PC-3 (cell line): ENCODE data around the gene CDH4. TPM values are rescaled to one million over a fixed set of nuclear protein-coding genes. Genes with fewer than 3 reads are reported as not detected.

Experiments used
- ATAC-seq: fragments of 200-7000 bp; cut with Tn5 transposase; 2 replicates; pipeline ENCODE4 v1.9.1; 2020; ENCODE audit warnings: mild to moderate bottlenecking, moderate library complexity
- BruUV-seq: library from RNA; stranded (reverse); fragments of 400-500 nt; replicated peaks from 2 replicates; lab custom pipeline; 2021; lab: Mats Ljungman, UMichigan
- CTCF ChIA-PET: fragments of 300-600 bp; sonication (Branson Sonifier 250); formaldehyde crosslinking; loops from one replicate; lab custom pipeline; 2022; ENCODE audit warnings: antibody characterized with exemption; lab: Charles Lee
- POLR2A ChIA-PET: fragments of 300-600 bp; sonication (Branson Sonifier 250); formaldehyde crosslinking; loops from one replicate; lab custom pipeline; 2022; ENCODE audit warnings: antibody characterized with exemption; ENCODE audit not compliant: unreplicated experiment; lab: Charles Lee
- DNase-seq: peaks from one replicate; pipeline ENCODE4 v3.0.0-alpha.2; 2015
- H2AFZ ChIP-seq: fragments of 300-600 bp; sonication (generic); 2 replicates; pipeline ENCODE4 v1.6.0; 2016; ENCODE audit warnings: antibody characterized with exemption, low read length
- H3F3A ChIP-seq: fragments of 300-600 bp; sonication (generic); one replicate; pipeline ENCODE4 v1.6.0; 2017; ENCODE audit warnings: antibody characterized with exemption, low read length, control low read depth, mild to moderate bottlenecking; ENCODE audit not compliant: unreplicated experiment
- H3K27ac ChIP-seq: fragments of 300-600 bp; sonication (generic); 2 replicates; pipeline ENCODE4 v1.5.1; 2016; ENCODE audit warnings: mild to moderate bottlenecking, low read length
- H3K27me3 ChIP-seq: fragments of 300-600 bp; sonication (generic); 2 replicates; pipeline ENCODE4 v1.6.1; 2016; ENCODE audit warnings: low read length, mixed read lengths
- H3K36me3 ChIP-seq: fragments of 300-600 bp; sonication (generic); 2 replicates; pipeline ENCODE4 v1.6.1; 2016; ENCODE audit warnings: low read depth, mixed run types, low read length, mixed read lengths
- H3K4me1 ChIP-seq: fragments of 300-600 bp; sonication (generic); 2 replicates; pipeline ENCODE4 v1.5.1; 2016; ENCODE audit warnings: low read length; ENCODE audit not compliant: insufficient read depth
- H3K4me2 ChIP-seq: fragments of 300-600 bp; sonication (generic); 2 replicates; pipeline ENCODE4 v1.6.0; 2016; ENCODE audit warnings: low read length
- H3K4me3 ChIP-seq: fragments of 300-600 bp; sonication (generic); 2 replicates; pipeline ENCODE4 v1.5.1; 2016; ENCODE audit warnings: mild to moderate bottlenecking, low read length, mixed read lengths
- H3K79me2 ChIP-seq: fragments of 300-600 bp; sonication (generic); 2 replicates; pipeline ENCODE4 v1.6.1; 2017; ENCODE audit warnings: low read length, mixed read lengths
- H3K9ac ChIP-seq: fragments of 300-600 bp; sonication (generic); 2 replicates; pipeline ENCODE4 v1.6.0; 2016; ENCODE audit warnings: mild to moderate bottlenecking, low read length
- H3K9me2 ChIP-seq: fragments of 300-600 bp; sonication (generic); replicated peaks from 2 replicates; pipeline ENCODE4 v1.6.1; 2016; ENCODE audit warnings: mixed run types, low read length, mixed read lengths
- H3K9me3 ChIP-seq: fragments of 300-600 bp; sonication (generic); 2 replicates; pipeline ENCODE4 v1.6.1; 2016; ENCODE audit warnings: low read length, mixed read lengths
- H4K20me1 ChIP-seq: fragments of 300-600 bp; sonication (generic); 2 replicates; pipeline ENCODE4 v1.6.1; 2016; ENCODE audit warnings: low read length, mixed read lengths
- CTCF ChIP-seq: fragments of 300-600 bp; sonication (generic); conservative IDR thresholded peaks from 2 replicates; pipeline ENCODE4 v1.5.1; 2017; ENCODE audit warnings: antibody characterized with exemption, low read depth, mild to moderate bottlenecking, low read length
- EZH2 ChIP-seq: fragments of 300-600 bp; sonication (generic); IDR thresholded peaks from one replicate; pipeline ENCODE4 v1.6.1; 2017; ENCODE audit warnings: antibody characterized with exemption, mild to moderate bottlenecking, low read length; ENCODE audit not compliant: unreplicated experiment
- EZH2phosphoT487 ChIP-seq: fragments of 300-600 bp; sonication (generic); IDR thresholded peaks from 2 replicates; pipeline ENCODE4 v1.6.1; 2018; ENCODE audit warnings: mild to moderate bottlenecking, antibody characterized with exemption, low read length, borderline replicate concordance
- intact Hi-C: fragments of 100-400 bp; cut with micrococcal nuclease; formaldehyde crosslinking; loops from 2 replicates; pipeline ENCODE4 v1.9.0; 2023
- total RNA-seq: library from RNA; depleted of rRNA; stranded (reverse); fragments of >200 nt; gene quantifications from 2 replicates; pipeline ENCODE4 v1.2.3, GENCODE V29; 2014

CDH4 gene
- total RNA-seq, 1 experiment from 2014 or later: not detected

DNA sequence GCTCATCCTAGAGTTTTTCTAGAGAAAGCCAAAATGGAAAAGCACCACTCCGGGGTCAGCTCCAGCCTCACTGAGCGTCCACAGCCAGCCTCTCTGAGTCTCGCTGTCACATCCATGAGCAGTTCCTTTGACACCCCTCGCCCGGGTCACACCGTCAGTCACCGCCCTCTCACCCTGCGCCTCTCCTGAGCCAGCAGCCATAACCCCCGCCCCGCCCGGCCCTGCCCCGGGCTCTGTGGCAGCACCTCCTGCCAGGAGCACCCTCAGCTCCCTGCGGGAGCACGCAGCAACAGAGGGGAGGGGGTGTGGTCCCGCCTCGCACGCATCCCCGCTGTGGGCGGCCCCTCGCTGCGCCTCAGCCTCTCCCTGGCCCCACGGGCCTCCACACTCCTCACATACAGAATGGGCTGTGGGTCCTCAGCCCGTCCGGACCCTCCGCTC is 545.9 kb downstream of the CDH4 start:
- no peaks in the 10 kb centered on the region for H4K20me1 ChIP-seq
- intact Hi-C loops: no loop called here
- H3F3A ChIP-seq: no peaks in the 10 kb centered on the region
- no peak overlapping the region for H3K4me2 ChIP-seq
- ATAC-seq: no peak
- H3K9me2 ChIP-seq: no peaks in the 10 kb centered on the region
- H3K27me3 ChIP-seq: peaks cover 65% of the 10 kb centered on the region
- H3K27ac ChIP-seq: no peak overlapping the region
- H3K4me1 ChIP-seq: no peaks in the 10 kb centered on the region
- TF ChIP-seq EZH2 (no peak), EZH2phosphoT487 (no peak), CTCF (no peak)
- H3K9me3 ChIP-seq: no peaks in the 10 kb centered on the region
- H3K36me3 ChIP-seq: no peaks in the 10 kb centered on the region
- DNase-seq: no peak
- H2AFZ ChIP-seq: no peak overlapping the region
- BruUV-seq: no TSS peak
- no peaks in the 10 kb centered on the region for H3K79me2 ChIP-seq
- ChIA-PET POLR2A (no interaction called here), CTCF (no interaction called here)
- H3K4me3 ChIP-seq: no peak overlapping the region
- no peak overlapping the region for H3K9ac ChIP-seq

- H3K36me3 ChIP-seq: no peaks in the 10 kb centered on the region
- no peak overlapping the region for H3K4me3 ChIP-seq
- H3K9me3 ChIP-seq: no peaks in the 10 kb centered on the region
- H3K9ac ChIP-seq: no peak overlapping the region
- TF ChIP-seq EZH2phosphoT487 (no peak), CTCF (no peak), EZH2 (no peak)
- no peaks in the 10 kb centered on the region for H3K4me1 ChIP-seq
- H2AFZ ChIP-seq: no peak overlapping the region
- ATAC-seq (no peak), DNase-seq (no peak)
- CTCF ChIA-PET: no interaction called here
- H4K20me1 ChIP-seq: no peaks in the 10 kb centered on the region
- no TSS peak for BruUV-seq
- no peaks in the 10 kb centered on the region for H3K79me2 ChIP-seq
- no peak overlapping the region for H3K4me2 ChIP-seq
- H3K27ac ChIP-seq: no peak overlapping the region
- POLR2A ChIA-PET: no interaction called here
- no peaks in the 10 kb centered on the region for H3F3A ChIP-seq
- no peaks in the 10 kb centered on the region for H3K9me2 ChIP-seq
- H3K27me3 ChIP-seq: peaks cover 72% of the 10 kb centered on the region
- intact Hi-C loops: no loop called here
These were observed 546.6 kb downstream of the CDH4 start for GRCh38 chr20:61798632-61799031.

GRCh38 chr20:61799394-61799923 is 547.4 kb downstream of the CDH4 start:
- intact Hi-C loops: no loop called here
- no peaks in the 10 kb centered on the region for H4K20me1 ChIP-seq
- BruUV-seq: no TSS peak
- TF ChIP-seq CTCF: no peak
- H3F3A ChIP-seq: no peaks in the 10 kb centered on the region
- no peak overlapping the region for H3K27ac ChIP-seq
- ATAC-seq (no peak), DNase-seq (no peak)
- H3K4me1 ChIP-seq: no peaks in the 10 kb centered on the region
- peaks cover 80% of the 10 kb centered on the region for H3K27me3 ChIP-seq
- no peaks in the 10 kb centered on the region for H3K9me2 ChIP-seq
- H3K9ac ChIP-seq: no peak overlapping the region
- H3K9me3 ChIP-seq: no peaks in the 10 kb centered on the region
- no peak overlapping the region for H2AFZ ChIP-seq
- H3K36me3 ChIP-seq: no peaks in the 10 kb centered on the region
- H3K4me2 ChIP-seq: no peak overlapping the region
- no peaks in the 10 kb centered on the region for H3K79me2 ChIP-seq
- CTCF ChIA-PET: no interaction called here
- no peak overlapping the region for H3K4me3 ChIP-seq
- POLR2A ChIA-PET: no interaction called here
